Endothelial cell of umbilical vein (primary cell): ENCODE measurements around the gene SMG9.

ENCODE experiments used
- CTCF ChIP-seq, 2 donors: IDR thresholded peaks; 1 replicate in 1 of 2; 2 replicates in 1 of 2; pipeline ENCODE4 v1.5.1; 2011; ENCODE audit warnings: low read length in 2 of 2, mild to moderate bottlenecking in 2 of 2, moderate library complexity in 2 of 2, control low read depth in 1 of 2, inconsistent platforms in 1 of 2, low read depth in 1 of 2; ENCODE audit not compliant: insufficient read depth in 1 of 2; ENCODE audit errors: extremely low read depth in 1 of 2
- EZH2 ChIP-seq: IDR thresholded peaks from 2 replicates; pipeline ENCODE4 v1.6.1; 2012; ENCODE audit warnings: borderline replicate concordance, low read depth, mild to moderate bottlenecking, moderate library complexity, low read length, inconsistent platforms; ENCODE audit not compliant: severe bottlenecking
- GATA2 ChIP-seq: IDR thresholded peaks from 2 replicates; pipeline ENCODE4 v1.7.0; 2011; ENCODE audit warnings: low read depth, mild to moderate bottlenecking, moderate library complexity, mixed read lengths, low read length; ENCODE audit not compliant: insufficient read length, insufficient read depth
- MAX ChIP-seq: IDR thresholded peaks from 2 replicates; pipeline ENCODE4 v1.6.1; 2011; ENCODE audit not compliant: insufficient read depth, insufficient read length
- MYC ChIP-seq: IDR thresholded peaks from one replicate; pipeline ENCODE4 v1.6.1; 2011; ENCODE audit warnings: mild to moderate bottlenecking, low read depth, low read length
- POLR2A ChIP-seq: IDR thresholded peaks from 2 replicates; pipeline ENCODE4 v1.6.1; 2012; ENCODE audit warnings: low read depth, mild to moderate bottlenecking, control low read depth, low read length
- POLR2AphosphoS5 ChIP-seq: IDR thresholded peaks from 2 replicates; pipeline ENCODE4 v1.6.1; 2012; ENCODE audit warnings: low read depth, mild to moderate bottlenecking, control low read depth, low read length, moderate library complexity; ENCODE audit not compliant: insufficient read depth

GRCh38 chr19:43681821-43682220 lies 72.9 kb downstream of the SMG9 start:
- TF ChIP-seq POLR2A, result no peak
- no peak for TF ChIP-seq POLR2AphosphoS5
- no peak for TF ChIP-seq CTCF (IDR thresholded peaks at IDR 0.05; ENCODE audit: extremely low read depth in 1 of 2, insufficient read depth in 1 of 2, low read depth in 1 of 2, low read length in 2 of 2)
- TF ChIP-seq EZH2, result no peak
- no peak for TF ChIP-seq MYC
- no peak for TF ChIP-seq MAX
- no peak for TF ChIP-seq GATA2
